OCI-LY7 (cell line): ENCODE measurements around the gene RABL2A. TPM values are rescaled to one million over a fixed set of nuclear protein-coding genes. Genes with fewer than 3 reads are reported as not detected.
"Not testable (repeated sequence)": the region's sequence is repeated elsewhere in the genome, so short reads cannot be mapped to it uniquely, and the experiment has no call there.

ENCODE experiments used
- BruUV-seq: library from RNA; stranded (reverse); fragments of 400-500 nt; replicated peaks from 2 replicates; lab custom pipeline; 2021; lab: Mats Ljungman, UMichigan
- CTCF ChIA-PET: fragments of 300-600 bp; sonication (Branson Sonifier 250); formaldehyde crosslinking; loops from one replicate; lab custom pipeline; 2022; ENCODE audit warnings: antibody characterized with exemption; ENCODE audit not compliant: unreplicated experiment; lab: Charles Lee
- POLR2A ChIA-PET: fragments of 300-600 bp; sonication (Branson Sonifier 250); formaldehyde crosslinking; loops from one replicate; lab custom pipeline; 2022; ENCODE audit warnings: antibody characterized with exemption; lab: Charles Lee
- DNase-seq: peaks from one replicate; pipeline ENCODE4 v3.0.0-alpha.2; 2015; ENCODE audit warnings: low spot score
- H2AFZ ChIP-seq: fragments of 200-600 bp; sonication (generic), shearing (Covaris generic); 2 replicates; pipeline ENCODE4 v1.6.1; 2014; ENCODE audit warnings: mild to moderate bottlenecking, antibody characterized with exemption, low read length, moderate library complexity
- H3K27ac ChIP-seq: fragments of 200-600 bp; sonication (generic); 2 replicates; pipeline ENCODE4 v1.5.1; 2014; ENCODE audit warnings: mixed run types, low read depth, mild to moderate bottlenecking, moderate library complexity, low read length, inconsistent platforms; ENCODE audit not compliant: poor library complexity, severe bottlenecking
- H3K36me3 ChIP-seq: fragments of 200-600 bp; sonication (generic); 2 replicates; pipeline ENCODE4 v1.6.1; 2014; ENCODE audit warnings: mild to moderate bottlenecking, antibody characterized with exemption, low read length, moderate library complexity, mixed read lengths; ENCODE audit not compliant: insufficient read depth
- H3K4me1 ChIP-seq: fragments of 200-600 bp; sonication (generic); 2 replicates; pipeline ENCODE4 v1.5.1; 2014; ENCODE audit warnings: mild to moderate bottlenecking, low read length; ENCODE audit not compliant: insufficient read depth, poor library complexity, severe bottlenecking
- H3K4me2 ChIP-seq: fragments of 200-600 bp; sonication (generic); 2 replicates; pipeline ENCODE4 v1.6.1; 2014; ENCODE audit warnings: mild to moderate bottlenecking, low read length
- H3K4me3 ChIP-seq: fragments of 200-600 bp; sonication (generic); 2 replicates; pipeline ENCODE4 v1.5.1; 2014; ENCODE audit warnings: mild to moderate bottlenecking, low read depth, low read length; ENCODE audit not compliant: poor library complexity, severe bottlenecking
- H3K79me2 ChIP-seq: fragments of 200-600 bp; sonication (generic); 2 replicates; pipeline ENCODE4 v1.6.1; 2016; ENCODE audit warnings: low read depth, mild to moderate bottlenecking, low read length, moderate library complexity, mixed read lengths; ENCODE audit not compliant: insufficient read depth
- H3K9me2 ChIP-seq: fragments of 200-600 bp; sonication (generic); 2 replicates; pipeline ENCODE4 v1.6.1; 2016; ENCODE audit warnings: mild to moderate bottlenecking, low read length, mixed read lengths; ENCODE audit not compliant: insufficient read depth
- H3K9me3 ChIP-seq: fragments of 200-600 bp; sonication (generic); 2 replicates; pipeline ENCODE4 v1.6.1; 2014; ENCODE audit warnings: mild to moderate bottlenecking, mixed run types, low read length, mixed read lengths
- H4K20me1 ChIP-seq: fragments of 200-600 bp; sonication (generic); 2 replicates; pipeline ENCODE4 v1.6.1; 2014; ENCODE audit warnings: mild to moderate bottlenecking, antibody characterized with exemption, low read length, moderate library complexity, mixed read lengths; ENCODE audit not compliant: insufficient read depth
- CTCF ChIP-seq: fragments of 200-600 bp; sonication (generic); conservative IDR thresholded peaks from 2 replicates; pipeline ENCODE4 v1.5.1; 2014; ENCODE audit warnings: mild to moderate bottlenecking, antibody characterized with exemption, low read length, moderate library complexity, mixed read lengths
- intact Hi-C: fragments of 100-400 bp; cut with micrococcal nuclease; formaldehyde crosslinking; loops from one replicate; pipeline ENCODE4 v1.10.0; 2022; ENCODE audit not compliant: unreplicated experiment
- total RNA-seq, 2 experiments: library from RNA; depleted of rRNA in 1 of 2; stranded (reverse); fragments of >200 nt in 1 of 2; shearing (Covaris generic) in 1 of 2; gene quantifications; 2 replicates each; pipeline ENCODE4 v1.2.3, GENCODE V29; 2014 to 2022

Gene RABL2A
- total RNA-seq, 2 experiments from 2014 or later: 25.8 to 26.3 TPM

GRCh38 chr2:113604085-113604477 is 23.0 kb upstream of the RABL2A start:
- H4K20me1 ChIP-seq, POLR2A ChIA-PET, H3K36me3 ChIP-seq, H3K9me3 ChIP-seq, H3K9me2 ChIP-seq, H2AFZ ChIP-seq, H3K79me2 ChIP-seq, BruUV-seq, CTCF ChIA-PET, H3K4me1 ChIP-seq: not testable (repeated sequence)
- Histone ChIP-seq H3K4me3 (peak overlapping the region; percentile 72), H3K4me2 (peak overlapping the region; percentile 64; the same call in 1 of the 2 replicates), H3K27ac (peak overlapping the region; percentile 78)
- intact Hi-C loops: loop anchor here (10.0 kb wide), 1 partner anchor 151 kb away; the partner anchor contains the start of gene SLC35F5
- DNase-seq: peak; percentile 92
- TF ChIP-seq CTCF: peak; percentile 91

- H3K9me3 ChIP-seq, H3K9me2 ChIP-seq, H3K27ac ChIP-seq, CTCF ChIA-PET, H3K79me2 ChIP-seq, H3K4me1 ChIP-seq, H4K20me1 ChIP-seq, DNase-seq, H3K36me3 ChIP-seq, BruUV-seq, H2AFZ ChIP-seq: not testable (repeated sequence)
- intact Hi-C loops: loop anchor here (10.0 kb wide), 1 partner anchor 150 kb away; the partner anchor contains the start of gene SLC35F5
- POLR2A ChIA-PET: interaction anchor here (0.7 kb wide), 1 partner anchor 835 kb away, joined by 3 read pairs; no protein-coding TSS in a partner anchor
- peak overlapping the region; percentile 40; the same call in 1 of the 2 replicates for H3K4me2 ChIP-seq
- peak overlapping the region; percentile 72 for H3K4me3 ChIP-seq
Measured at GRCh38 chr2:113604661-113605060, 22.4 kb upstream of the RABL2A start.

- H3K4me1 ChIP-seq, H3K9me3 ChIP-seq, POLR2A ChIA-PET, H3K27ac ChIP-seq, H3K36me3 ChIP-seq, CTCF ChIA-PET, H4K20me1 ChIP-seq, H2AFZ ChIP-seq, H3K9me2 ChIP-seq, H3K79me2 ChIP-seq, DNase-seq, H3K4me3 ChIP-seq, BruUV-seq, H3K4me2 ChIP-seq: not testable (repeated sequence)
- intact Hi-C loops: loop anchor here (10.0 kb wide), 1 partner anchor 149 kb away; the partner anchor contains the start of gene SLC35F5
Measured at GRCh38 chr2:113606036-113606435, 21.0 kb upstream of the RABL2A start.

- H3K9me2 ChIP-seq, H3K79me2 ChIP-seq, H3K4me1 ChIP-seq, BruUV-seq, CTCF ChIA-PET, H3K9me3 ChIP-seq, H4K20me1 ChIP-seq, POLR2A ChIA-PET, H2AFZ ChIP-seq, H3K4me2 ChIP-seq, H3K27ac ChIP-seq, H3K4me3 ChIP-seq, DNase-seq, H3K36me3 ChIP-seq: not testable (repeated sequence)
- intact Hi-C loops: loop anchor here (10.0 kb wide), 1 partner anchor 145 kb away; the partner anchor contains the start of gene SLC35F5
Measured at GRCh38 chr2:113609822-113610221, 17.2 kb upstream of the RABL2A start.

GRCh38 chr2:113621002-113621401 is 6.1 kb upstream of the RABL2A start:
- H3K4me1 ChIP-seq, DNase-seq, H3K79me2 ChIP-seq, BruUV-seq, CTCF ChIA-PET, POLR2A ChIA-PET, intact Hi-C loops, H4K20me1 ChIP-seq, H3K4me3 ChIP-seq, H3K36me3 ChIP-seq, H3K9me2 ChIP-seq, H3K9me3 ChIP-seq, H3K4me2 ChIP-seq, H3K27ac ChIP-seq, H2AFZ ChIP-seq: not testable (repeated sequence)

- H3K4me2 ChIP-seq: peak overlapping the region; percentile 55
- POLR2A ChIA-PET, H3K27ac ChIP-seq, BruUV-seq, H3K36me3 ChIP-seq, H3K4me1 ChIP-seq, H3K9me3 ChIP-seq, DNase-seq, H3K79me2 ChIP-seq, H2AFZ ChIP-seq, H3K9me2 ChIP-seq, H4K20me1 ChIP-seq, intact Hi-C loops, CTCF ChIA-PET: not testable (repeated sequence)
- peak overlapping the region; percentile 69 for H3K4me3 ChIP-seq
Measured at GRCh38 chr2:113625906-113626305, 1.2 kb upstream of the RABL2A start.
